Medulla oblongata (tissue), 1 donor: ENCODE data around the gene ILKAP.

Source experiments
- DNase-seq: peaks from one replicate; pipeline ENCODE4 v3.0.0-alpha.2; 2015; ENCODE audit errors: extremely low spot score

The ILKAP gene

DNA sequence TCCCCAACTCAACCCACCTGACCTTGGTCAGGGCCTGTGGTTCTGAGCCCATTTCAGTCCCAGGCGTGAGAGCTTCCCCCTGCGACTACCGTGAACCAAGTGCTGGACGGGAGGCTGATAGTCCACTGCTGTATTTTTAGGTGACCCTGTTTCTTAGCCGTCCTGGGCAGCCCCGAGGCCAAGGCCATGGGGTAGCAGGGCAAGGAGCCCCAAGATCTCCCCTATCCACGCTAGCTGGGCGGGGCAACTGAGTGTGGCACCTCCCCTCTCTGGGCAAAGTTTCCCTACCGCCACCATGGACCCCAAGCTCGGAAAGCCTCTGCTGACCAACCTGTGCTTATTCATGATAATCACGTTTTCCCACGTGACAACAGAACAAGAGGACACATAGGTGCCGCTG, 65.6 kb downstream of the ILKAP start:
- DNase-seq, result no peak

DNA sequence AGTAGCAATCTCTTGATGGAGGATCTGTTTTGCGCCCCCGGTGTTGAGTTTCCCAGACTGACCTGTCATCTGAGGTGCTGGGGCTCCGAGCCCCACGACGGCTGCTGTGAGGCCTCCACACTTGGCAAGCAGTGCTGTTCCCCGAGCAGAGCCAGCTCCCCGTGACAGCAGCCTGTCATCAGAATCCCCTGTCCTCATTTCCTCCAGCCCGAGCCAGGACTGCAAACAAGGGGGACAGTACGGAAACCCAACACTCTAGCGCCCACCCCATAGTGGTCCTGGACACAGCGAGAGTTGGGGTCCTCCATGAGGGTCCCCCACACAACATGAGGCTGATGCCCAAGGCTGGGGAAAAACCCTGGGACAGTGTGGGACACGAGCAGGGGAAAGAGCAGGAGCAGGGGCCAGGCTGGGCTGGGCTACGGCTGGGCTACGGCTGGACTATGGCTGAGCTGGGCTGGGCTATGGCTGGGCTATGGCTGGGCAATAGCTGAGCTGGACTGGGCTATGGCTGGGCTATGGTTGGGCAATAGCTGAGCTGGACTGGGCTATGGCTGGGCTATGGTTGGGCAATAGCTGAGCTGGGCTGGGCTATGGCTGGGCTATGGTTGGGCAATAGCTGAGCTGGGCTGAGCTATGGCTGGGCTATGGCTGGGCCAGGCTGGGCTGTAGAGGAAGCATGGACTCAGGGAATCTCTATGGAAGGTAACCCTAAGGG, 66.5 kb downstream of the ILKAP start:
- DNase-seq, result no peak

DNA sequence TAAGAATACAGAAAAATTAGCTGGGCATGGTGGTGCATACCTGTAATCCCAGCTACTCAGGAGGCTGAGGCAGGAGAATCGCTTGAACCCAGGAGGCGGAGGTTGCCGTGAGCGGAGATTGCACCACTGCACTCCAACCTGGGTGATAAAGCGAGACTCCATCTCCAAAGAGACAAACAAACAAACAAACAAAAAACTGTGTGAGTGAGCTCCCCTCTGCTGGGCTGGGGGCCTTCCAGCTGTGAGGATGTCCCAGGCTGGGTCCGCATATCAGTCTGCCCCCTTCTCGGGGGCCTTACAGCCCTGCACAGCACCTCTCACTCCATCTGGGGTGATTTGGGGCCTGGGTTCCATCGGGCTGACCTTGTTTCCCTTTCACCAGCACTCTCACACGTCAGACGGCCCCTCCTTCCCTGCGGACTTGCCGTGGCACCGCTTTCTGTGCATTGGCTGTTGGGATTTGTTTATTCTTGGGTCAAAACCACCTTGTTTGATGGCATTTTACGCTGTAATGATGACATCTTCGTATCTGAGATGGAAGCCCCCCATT, 67.8 kb downstream of the ILKAP start:
- DNase-seq, result no peak

DNA sequence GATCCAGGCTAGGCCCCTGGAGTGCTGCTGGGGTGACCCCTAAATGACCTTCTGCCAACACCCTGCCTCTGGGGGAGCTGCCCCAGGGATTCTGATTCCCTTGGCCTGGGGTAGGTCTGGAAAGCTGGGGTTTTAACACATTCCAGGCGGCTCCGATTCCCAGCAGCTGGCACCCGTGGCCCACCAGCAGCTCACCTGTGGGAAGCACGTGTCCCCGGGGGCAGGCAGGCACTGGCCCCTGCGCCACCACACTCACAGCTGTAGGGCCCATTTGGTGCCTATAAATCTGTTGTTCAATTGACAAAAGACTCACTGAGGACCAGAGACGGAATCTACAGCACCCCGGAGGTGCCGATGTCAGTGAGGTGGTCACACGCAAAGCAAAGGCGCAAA, 69.1 kb downstream of the ILKAP start:
- no peak for DNase-seq

- DNase-seq, result no peak
Observed at GRCh38 chr2:238133499-238134392, 69.7 kb downstream of the ILKAP start.

- DNase-seq, result no peak
Observed at GRCh38 chr2:238132463-238133450, 70.7 kb downstream of the ILKAP start.

DNA sequence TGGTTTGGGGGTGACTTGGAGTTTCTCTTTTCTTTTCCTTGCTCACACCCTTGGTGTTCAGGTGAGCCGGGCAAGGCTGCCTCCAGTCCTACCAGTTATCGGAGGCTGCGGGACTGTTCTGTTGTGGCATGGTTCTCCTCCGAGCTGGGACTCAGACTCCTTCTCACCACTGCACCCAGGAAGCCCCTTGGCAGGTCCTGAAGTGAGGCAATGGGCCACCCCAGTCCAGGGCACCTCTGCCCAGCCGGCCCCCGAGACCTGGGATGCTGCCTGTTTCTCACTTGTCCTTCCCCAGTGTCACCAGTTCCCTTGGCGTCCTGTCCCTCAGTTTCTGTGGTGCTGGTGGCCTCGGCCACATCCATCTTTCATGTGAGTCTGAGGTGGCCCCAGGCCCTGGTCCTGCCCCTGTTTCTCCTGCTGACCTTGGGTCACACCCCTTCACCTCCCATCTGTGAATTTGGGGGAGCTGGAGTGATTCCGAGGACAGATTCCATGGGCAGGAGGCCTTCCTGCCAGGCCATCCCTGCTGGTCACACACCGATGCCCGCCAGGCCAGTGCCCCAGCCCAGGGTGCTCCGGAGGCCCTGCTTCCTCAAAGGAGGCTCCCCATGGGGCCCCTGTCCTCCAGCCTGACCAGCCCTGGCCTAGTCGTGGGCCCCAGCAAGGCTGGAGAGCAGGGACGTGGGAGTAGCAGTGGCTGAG, 71.6 kb downstream of the ILKAP start:
- no peak for DNase-seq

GRCh38 chr2:238130696-238131628, 72.5 kb downstream of the ILKAP start:
- no peak for DNase-seq

GRCh38 chr2:238130111-238130695, 73.3 kb downstream of the ILKAP start:
- no peak for DNase-seq

DNA sequence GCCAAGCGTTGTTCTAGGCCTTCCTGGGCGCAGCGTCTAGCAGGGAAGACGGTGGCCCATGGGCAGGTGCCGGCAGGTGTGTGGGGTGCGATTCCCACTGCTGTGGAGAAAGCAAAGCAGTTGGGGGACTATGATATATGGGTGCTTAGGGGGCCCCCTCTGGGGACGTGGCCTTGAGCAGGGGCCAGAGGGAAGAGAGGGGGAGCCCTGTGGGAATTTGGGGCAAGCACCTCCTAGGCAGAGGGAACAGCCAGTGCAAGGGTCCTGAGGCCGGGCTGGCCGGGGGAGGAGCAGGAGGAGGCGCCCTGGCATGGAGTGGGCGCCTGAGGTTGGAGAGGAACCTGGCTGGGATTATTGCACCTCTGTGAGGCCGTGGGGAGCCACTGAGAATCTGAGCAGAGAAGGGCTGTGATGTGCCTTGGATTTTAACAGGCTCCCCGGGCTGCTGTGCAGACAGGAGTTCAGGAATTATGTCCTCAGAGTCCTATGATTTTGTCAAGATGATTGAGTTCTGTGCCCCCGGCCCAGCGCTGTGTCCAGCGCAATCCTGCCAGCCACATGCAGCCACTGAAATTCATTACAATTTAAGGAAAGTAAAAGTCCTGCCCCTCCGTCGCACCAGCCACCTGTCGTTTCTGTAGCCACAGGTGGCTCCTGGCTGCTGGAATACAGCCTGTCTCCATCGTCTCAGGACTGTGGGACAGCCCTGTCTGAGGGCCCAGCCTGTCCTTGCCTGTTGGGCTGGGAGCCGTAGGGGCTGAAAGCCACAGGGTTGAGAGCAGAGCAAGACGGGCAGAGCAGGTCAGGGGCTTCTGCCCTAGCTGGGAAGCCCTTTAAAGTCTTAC, 74.1 kb downstream of the ILKAP start:
- DNase-seq, result no peak

- DNase-seq, result no peak
Observed at GRCh38 chr2:238128534-238129001, 74.9 kb downstream of the ILKAP start.

GRCh38 chr2:238128061-238128440, 75.4 kb downstream of the ILKAP start:
- DNase-seq, result no peak

- DNase-seq, result no peak
Observed at GRCh38 chr2:238127165-238128060, 76.1 kb downstream of the ILKAP start.

DNA sequence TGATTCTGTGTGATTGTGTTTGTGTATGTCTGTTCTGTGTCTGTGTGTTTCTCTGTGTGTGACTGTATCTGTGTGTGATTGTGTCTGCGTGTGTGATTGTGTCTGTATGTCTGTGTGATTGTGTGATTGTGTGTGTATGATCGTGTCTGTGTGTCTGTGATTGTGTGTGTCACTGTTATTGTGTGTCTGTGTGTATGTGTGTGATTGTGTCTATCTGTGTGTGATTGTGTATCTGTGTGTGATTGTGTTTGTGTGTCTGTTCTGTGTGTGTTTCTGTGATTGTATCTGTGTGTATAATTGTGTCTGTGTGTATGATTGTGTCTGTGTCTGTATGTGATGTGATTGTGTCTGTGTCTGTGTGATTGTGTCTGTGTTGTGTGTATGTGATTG, 76.7 kb downstream of the ILKAP start:
- DNase-seq, result no peak

GRCh38 chr2:238126338-238126737, 77.2 kb downstream of the ILKAP start:
- DNase-seq, result no peak

- no peak for DNase-seq
Observed at GRCh38 chr2:238125127-238125885, 78.2 kb downstream of the ILKAP start.
